HCT116 (cell line): ENCODE data around the gene PLA1A. TPM values are rescaled to one million over a fixed set of nuclear protein-coding genes. Genes with fewer than 3 reads are reported as not detected.

Experiments
- ATAC-seq: fragments of 200-7000 bp; cut with Tn5 transposase; 2 replicates; pipeline ENCODE4 v1.9.1; 2020; ENCODE audit warnings: mild to moderate bottlenecking, moderate library complexity
- BruUV-seq: library from RNA; stranded (reverse); fragments of 400-500 nt; replicated peaks from 2 replicates; lab custom pipeline; 2021; lab: Mats Ljungman, UMichigan
- CTCF ChIA-PET: fragments of 300-600 bp; sonication (Branson Sonifier 250); formaldehyde crosslinking; loops from one replicate; lab custom pipeline; 2021; ENCODE audit warnings: antibody characterized with exemption; lab: Charles Lee
- POLR2A ChIA-PET: fragments of 300-600, 350-600 bp; sonication (Branson Sonifier 250); formaldehyde crosslinking; loops from one replicate; lab custom pipeline; 2021; ENCODE audit warnings: antibody characterized with exemption; lab: Charles Lee
- RAD21 ChIA-PET, 2 experiments: fragments of 300-600 bp; sonication (Branson Sonifier 250); formaldehyde crosslinking; loops; one replicate each; lab custom pipeline; 2023; ENCODE audit warnings: low total read pairs in 2 of 2; ENCODE audit not compliant: uncharacterized antibody in 2 of 2, unreplicated experiment in 2 of 2, low non-redundant PET in 1 of 2; lab: Charles Lee
- DNase-seq: peaks from one replicate; pipeline ENCODE4 v3.0.0-alpha.2; 2010; ENCODE audit warnings: low read depth, low spot score
- H2AFZ ChIP-seq: fragments of 200-600 bp; shearing (Covaris generic), sonication (generic); 2 replicates; pipeline ENCODE4 v1.6.1; 2017; ENCODE audit warnings: low read depth, mixed run types, mixed read lengths, antibody characterized with exemption, low read length; ENCODE audit not compliant: poor library complexity, severe bottlenecking
- H3K27ac ChIP-seq: 2 replicates; pipeline ENCODE4 v1.5.1; 2012; ENCODE audit warnings: low read depth, low read length
- H3K27me3 ChIP-seq: fragments of 200-600 bp; sonication (generic); 2 replicates; pipeline ENCODE4 v1.6.1; 2016; ENCODE audit warnings: mixed run types, low read length, mixed read lengths; ENCODE audit not compliant: insufficient read depth
- H3K36me3 ChIP-seq, 2 experiments: fragments of 200-500 bp in 1 of 2; fragments of 200-600 bp in 1 of 2; sonication (Bioruptor generic) in 1 of 2; sonication (generic) in 1 of 2; 2 replicates each; pipeline versions ENCODE4 v1.5.1 to v1.6.1; 2014 to 2016; ENCODE audit warnings: low read length in 2 of 2, inconsistent platforms in 1 of 2, mixed read lengths in 1 of 2, mixed run types in 1 of 2; ENCODE audit not compliant: insufficient read depth in 2 of 2, control insufficient read depth in 1 of 2
- H3K4me1 ChIP-seq, 2 experiments: fragments of 200-600 bp in 1 of 2; sonication (generic) in 1 of 2; 2 replicates each; pipeline versions ENCODE4 v1.5.1 to v1.6.1; 2012 to 2017; ENCODE audit warnings: low read length in 2 of 2, inconsistent platforms in 1 of 2, mild to moderate bottlenecking in 1 of 2, mixed read lengths in 1 of 2, mixed run types in 1 of 2, moderate library complexity in 1 of 2; ENCODE audit not compliant: insufficient read depth in 2 of 2, control insufficient read depth in 1 of 2
- H3K4me2 ChIP-seq: fragments of 200-600 bp; sonication (generic); 2 replicates; pipeline ENCODE4 v1.6.1; 2017; ENCODE audit warnings: mixed run types, low read length, mixed read lengths
- H3K4me3 ChIP-seq, 2 experiments: fragments of 200-600 bp in 1 of 2; sonication (generic) in 1 of 2; replicated peaks in 1 of 2; 2 replicates each; pipeline ENCODE4 v1.5.1; 2011 to 2016; ENCODE audit warnings: low read length in 2 of 2, control low read depth in 1 of 2, low read depth in 1 of 2, mild to moderate bottlenecking in 1 of 2, mixed read lengths in 1 of 2, mixed run types in 1 of 2
- H3K79me2 ChIP-seq: fragments of 200-600 bp; sonication (generic); 2 replicates; pipeline ENCODE4 v1.6.1; 2017; ENCODE audit warnings: mild to moderate bottlenecking, mixed run types, low read length, moderate library complexity, mixed read lengths; ENCODE audit not compliant: insufficient read depth
- H3K9ac ChIP-seq: fragments of 200-600 bp; sonication (generic); 2 replicates; pipeline ENCODE4 v1.6.1; 2016; ENCODE audit warnings: low read length, mixed read lengths
- H3K9me2 ChIP-seq: fragments of 200-600 bp; sonication (generic), shearing (Covaris generic); 2 replicates; pipeline ENCODE4 v1.6.1; 2017; ENCODE audit warnings: mixed run types, mild to moderate bottlenecking, moderate library complexity; ENCODE audit not compliant: insufficient read depth
- H3K9me3 ChIP-seq, 2 experiments: fragments of 200-500 bp in 1 of 2; fragments of 200-600 bp in 1 of 2; sonication (Bioruptor generic) in 1 of 2; sonication (generic) in 1 of 2; 2 replicates each; pipeline ENCODE4 v1.6.1; 2014 to 2017; ENCODE audit warnings: low read length in 2 of 2, mixed read lengths in 2 of 2, inconsistent platforms in 1 of 2, low read depth in 1 of 2, mild to moderate bottlenecking in 1 of 2, mixed run types in 1 of 2, moderate library complexity in 1 of 2; ENCODE audit not compliant: control insufficient read depth in 1 of 2, insufficient read depth in 1 of 2
- H4K20me1 ChIP-seq: fragments of 200-600 bp; sonication (generic), shearing (Covaris generic); 2 replicates; pipeline ENCODE4 v1.6.1; 2017; ENCODE audit warnings: mixed run types, mild to moderate bottlenecking, moderate library complexity; ENCODE audit not compliant: insufficient read depth
- EZH2 ChIP-seq: fragments of 200-600 bp; sonication (generic); IDR thresholded peaks from 2 replicates; pipeline ENCODE4 v1.6.1; 2017; ENCODE audit warnings: antibody characterized with exemption, mixed run types
- FOSL1 ChIP-seq: IDR thresholded peaks from 2 replicates; pipeline ENCODE4 v1.6.1; 2012; ENCODE audit warnings: low read depth
- RAD21 ChIP-seq: IDR thresholded peaks from 2 replicates; pipeline ENCODE4 v1.6.1; 2012; ENCODE audit warnings: low read depth, mild to moderate bottlenecking
- REST ChIP-seq: IDR thresholded peaks from 2 replicates; pipeline ENCODE4 v1.6.1; 2012; ENCODE audit warnings: low read depth
- SIN3A ChIP-seq: IDR thresholded peaks from 2 replicates; pipeline ENCODE4 v1.6.1; 2012; ENCODE audit warnings: low read depth
- SP1 ChIP-seq: IDR thresholded peaks from 2 replicates; pipeline ENCODE4 v1.6.1; 2012; ENCODE audit warnings: low read depth
- YY1 ChIP-seq: IDR thresholded peaks from 2 replicates; pipeline ENCODE4 v1.6.1; 2011; ENCODE audit warnings: low read length, low read depth, moderate library complexity, mild to moderate bottlenecking; ENCODE audit not compliant: insufficient replicate concordance; ENCODE audit errors: extremely low read depth
- ZFX ChIP-seq: fragments of 450-650 bp; IDR thresholded peaks from 2 replicates; pipeline ENCODE4 v1.6.1; 2017
- intact Hi-C: fragments of 100-400 bp; cut with micrococcal nuclease; formaldehyde crosslinking; loops from 2 replicates; pipeline ENCODE4 v1.10.0; 2022
- total RNA-seq: library from RNA; stranded (reverse); gene quantifications from one replicate; pipeline ENCODE4 v1.2.1, GENCODE V29; 2021; ENCODE audit not compliant: unreplicated experiment
- TF ChIP-seq, protein P1 (sequence below): IDR thresholded peaks from 2 replicates; pipeline ENCODE4 v1.6.1; 2011; ENCODE audit warnings: mild to moderate bottlenecking, low read length, moderate library complexity; ENCODE audit not compliant: insufficient replicate concordance; ENCODE audit errors: extremely low read depth

Gene PLA1A
- total RNA-seq, 1 experiment from 2014 or later: not detected

DNA sequence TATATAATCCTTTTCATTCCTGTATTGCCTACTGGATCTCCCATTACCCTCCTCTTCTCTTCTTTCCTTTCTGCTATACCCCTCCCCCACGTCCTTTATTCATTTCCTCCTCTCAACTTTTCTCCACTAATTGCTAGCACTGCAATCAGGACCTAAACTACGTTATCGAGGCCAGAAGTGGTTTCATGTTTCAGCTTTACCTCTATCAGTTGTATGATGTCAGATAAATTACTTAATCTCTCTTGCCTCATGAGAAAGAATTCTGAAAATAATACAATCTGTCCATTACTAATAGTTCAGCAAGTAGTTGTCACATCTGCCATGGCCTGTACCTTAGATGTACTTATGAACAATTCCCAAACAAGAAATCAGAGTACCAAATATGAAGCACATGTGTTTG, 52.1 kb downstream of the PLA1A start:
- DNase-seq (no peak), ATAC-seq (no peak)
- no peaks in the 10 kb centered on the region for H4K20me1 ChIP-seq
- TF ChIP-seq RAD21: no peak
- TF ChIP-seq ZFX: no peak
- no peak for TF ChIP-seq FOSL1
- TF ChIP-seq, protein P1, sequence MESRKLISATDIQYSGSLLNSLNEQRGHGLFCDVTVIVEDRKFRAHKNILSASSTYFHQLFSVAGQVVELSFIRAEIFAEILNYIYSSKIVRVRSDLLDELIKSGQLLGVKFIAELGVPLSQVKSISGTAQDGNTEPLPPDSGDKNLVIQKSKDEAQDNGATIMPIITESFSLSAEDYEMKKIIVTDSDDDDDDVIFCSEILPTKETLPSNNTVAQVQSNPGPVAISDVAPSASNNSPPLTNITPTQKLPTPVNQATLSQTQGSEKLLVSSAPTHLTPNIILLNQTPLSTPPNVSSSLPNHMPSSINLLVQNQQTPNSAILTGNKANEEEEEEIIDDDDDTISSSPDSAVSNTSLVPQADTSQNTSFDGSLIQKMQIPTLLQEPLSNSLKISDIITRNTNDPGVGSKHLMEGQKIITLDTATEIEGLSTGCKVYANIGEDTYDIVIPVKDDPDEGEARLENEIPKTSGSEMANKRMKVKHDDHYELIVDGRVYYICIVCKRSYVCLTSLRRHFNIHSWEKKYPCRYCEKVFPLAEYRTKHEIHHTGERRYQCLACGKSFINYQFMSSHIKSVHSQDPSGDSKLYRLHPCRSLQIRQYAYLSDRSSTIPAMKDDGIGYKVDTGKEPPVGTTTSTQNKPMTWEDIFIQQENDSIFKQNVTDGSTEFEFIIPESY: no peak
- no peak for TF ChIP-seq SIN3A
- no peak for TF ChIP-seq EZH2
- TF ChIP-seq REST: no peak
- TF ChIP-seq YY1: no peak
- no peak for TF ChIP-seq SP1
- H3K9me3 ChIP-seq: no peaks in the 10 kb centered on the region
- no peaks in the 10 kb centered on the region for H3K27me3 ChIP-seq
- BruUV-seq: no TSS peak
- no peaks in the 10 kb centered on the region for H3K36me3 ChIP-seq
- ChIA-PET CTCF (interaction anchor here (1.2 kb wide), 1 partner anchor 13 kb away, joined by 4 read pairs; no protein-coding TSS in a partner anchor), RAD21 (no interaction called here), POLR2A (no interaction called here)
- intact Hi-C loops: no loop called here
- no peaks in the 10 kb centered on the region for H3K9me2 ChIP-seq
- no peak overlapping the region for H2AFZ ChIP-seq
- no peak overlapping the region for H3K4me3 ChIP-seq
- no peak overlapping the region for H3K27ac ChIP-seq
- no peak overlapping the region for H3K4me2 ChIP-seq
- H3K79me2 ChIP-seq: no peaks in the 10 kb centered on the region
- no peaks in the 10 kb centered on the region for H3K4me1 ChIP-seq
- no peak overlapping the region for H3K9ac ChIP-seq
